Endodermal cell (in vitro differentiated cells): ENCODE results near the gene LAPTM5. TPM values are rescaled to one million over a fixed set of nuclear protein-coding genes. Genes with fewer than 3 reads are reported as not detected.

Experiments
- DNase-seq: peaks from one replicate; pipeline ENCODE4 v3.0.0-alpha.2; 2017
- H3K27ac ChIP-seq: 2 replicates; pipeline ENCODE4 v1.5.1; 2013; ENCODE audit warnings: mild to moderate bottlenecking, low read depth, low read length, moderate library complexity
- H3K27me3 ChIP-seq: 2 replicates; pipeline ENCODE4 v1.6.1; 2013; ENCODE audit warnings: mild to moderate bottlenecking, low read length, moderate library complexity; ENCODE audit not compliant: insufficient read depth, control insufficient read depth, poor library complexity, severe bottlenecking
- H3K36me3 ChIP-seq: 2 replicates; pipeline ENCODE4 v1.7.0; 2013; ENCODE audit warnings: mild to moderate bottlenecking, low read length, moderate library complexity; ENCODE audit not compliant: control insufficient read depth, insufficient read depth
- H3K4me1 ChIP-seq: one replicate; pipeline ENCODE4 v1.7.0; 2013; ENCODE audit warnings: low read length; ENCODE audit not compliant: control insufficient read depth, insufficient read depth
- H3K4me3 ChIP-seq: 2 replicates; pipeline ENCODE4 v1.5.1; 2013; ENCODE audit warnings: mild to moderate bottlenecking, low read length, moderate library complexity
- H3K9ac ChIP-seq: 2 replicates; pipeline ENCODE4 v1.6.1; 2013; ENCODE audit warnings: mild to moderate bottlenecking, low read length, moderate library complexity; ENCODE audit not compliant: poor library complexity, severe bottlenecking; ENCODE audit errors: extremely low read depth
- H3K9me3 ChIP-seq: 2 replicates; pipeline ENCODE4 v1.6.1; 2013; ENCODE audit warnings: mild to moderate bottlenecking, low read length, moderate library complexity; ENCODE audit not compliant: control insufficient read depth
- H3K27ac Mint-ChIP-seq: 2 replicates; pipeline ENCODE4 v1.8.0; 2020; ENCODE audit warnings: mixed read lengths
- H3K27me3 Mint-ChIP-seq: 2 replicates; pipeline ENCODE4 v1.8.0; 2021; ENCODE audit warnings: mild to moderate bottlenecking, mixed read lengths; ENCODE audit not compliant: insufficient read depth
- H3K36me3 Mint-ChIP-seq: 2 replicates; pipeline ENCODE4 v1.8.0; 2020; ENCODE audit warnings: low read depth, mixed read lengths
- H3K4me1 Mint-ChIP-seq: 2 replicates; pipeline ENCODE4 v1.8.0; 2020; ENCODE audit warnings: mixed read lengths
- H3K4me3 Mint-ChIP-seq: 2 replicates; pipeline ENCODE4 v1.8.0; 2020; ENCODE audit warnings: mild to moderate bottlenecking, moderate library complexity, mixed read lengths
- H3K9me3 Mint-ChIP-seq: 2 replicates; pipeline ENCODE4 v1.8.0; 2020; ENCODE audit warnings: mild to moderate bottlenecking, mixed read lengths
- CTCF ChIP-seq: fragments of 200-600 bp; sonication (generic); conservative IDR thresholded peaks from 2 replicates; pipeline ENCODE4 v1.5.0; 2021; ENCODE audit warnings: antibody characterized with exemption, mild to moderate bottlenecking
- WGBS, 2 experiments: methylation state at CpG; one replicate each; pipeline versions ENCODE4 v1.1.5 to v1.1.7; 2013; ENCODE audit warnings: missing lambda C conversion rate in 2 of 2, mixed read lengths in 1 of 2; ENCODE audit not compliant: insufficient coverage in 1 of 2, insufficient read length in 1 of 2; 5-methylcytosine and 5-hydroxymethylcytosine counted together
- microRNA-seq: library from miRNA; unstranded; fragments of <30 nt; microRNA quantifications from one replicate; pipeline ENCODE4 v1.2.0, GENCODE V29; 2020; ENCODE audit warnings: borderline microRNAs expressed
- total RNA-seq, 2 donors: library from RNA; stranded (reverse); fragmentation: NEBNext Ultra II Directional in 1 of 2; extraction: Animal tissue kit (Norgen Biotek cat#: 25700) in 1 of 2; gene quantifications; 2 replicates in 1 of 2; 3 replicates in 1 of 2; pipeline ENCODE4 v1.2.1, GENCODE V29; 2021

The LAPTM5 gene
- total RNA-seq, 2 donors from 2014 or later = not detected

GRCh38 chr1:30684881-30685795 is 72.4 kb downstream of the LAPTM5 start:
- WGBS, 2 experiments = 9 to 12% methylated on average over 11 to 56 of the region's 56 CpGs
- Histone ChIP-seq H3K9me3 (peaks cover 11% of the 10 kb centered on the region), H3K27ac (no peak overlapping the region), H3K27me3 (peaks cover 13% of the 10 kb centered on the region), H3K4me3 (peak overlapping the region; percentile 58), H3K4me1 (peaks cover 20% of the 10 kb centered on the region), H3K9ac (no peak overlapping the region), H3K36me3 (no peaks in the 10 kb centered on the region)
- H3K36me3 Mint-ChIP-seq = no peaks in the 10 kb centered on the region
- H3K27me3 Mint-ChIP-seq = peaks cover 21% of the 10 kb centered on the region
- peak overlapping the region; percentile 48 for H3K27ac Mint-ChIP-seq
- H3K9me3 Mint-ChIP-seq = peaks cover 4% of the 10 kb centered on the region
- peaks cover 26% of the 10 kb centered on the region for H3K4me1 Mint-ChIP-seq
- DNase-seq = peak; percentile 100
- TF ChIP-seq CTCF = peak; percentile 76
- H3K4me3 Mint-ChIP-seq = peak overlapping the region; percentile 39

- Mint-ChIP-seq H3K4me1 (peaks cover 17% of the 10 kb centered on the region), H3K36me3 (no peaks in the 10 kb centered on the region), H3K4me3 (no peak overlapping the region), H3K27me3 (peaks cover 21% of the 10 kb centered on the region), H3K27ac (no peak overlapping the region), H3K9me3 (peaks cover 8% of the 10 kb centered on the region)
- no peak for TF ChIP-seq CTCF
- Histone ChIP-seq H3K36me3 (no peaks in the 10 kb centered on the region), H3K9me3 (peaks cover 20% of the 10 kb centered on the region), H3K4me3 (no peak overlapping the region), H3K27ac (no peak overlapping the region), H3K27me3 (peaks cover 13% of the 10 kb centered on the region), H3K9ac (no peak overlapping the region), H3K4me1 (peaks cover 16% of the 10 kb centered on the region)
- whole genome bisulfite sequencing, 2 experiments = 89 to 100% methylated on average over 2 to 4 of the region's 4 CpGs
- no peak for DNase-seq
These were observed 73.3 kb downstream of the LAPTM5 start for GRCh38 chr1:30684259-30684658.

GRCh38 chr1:30683699-30684098 is 73.9 kb downstream of the LAPTM5 start:
- peaks cover 11% of the 10 kb centered on the region for H3K4me1 Mint-ChIP-seq
- peaks cover 21% of the 10 kb centered on the region for H3K27me3 Mint-ChIP-seq
- peaks cover 13% of the 10 kb centered on the region for H3K27me3 ChIP-seq
- H3K9me3 Mint-ChIP-seq = peaks cover 11% of the 10 kb centered on the region
- no peak overlapping the region for H3K9ac ChIP-seq
- DNase-seq = peak; percentile 36
- no peak overlapping the region for H3K27ac Mint-ChIP-seq
- H3K36me3 Mint-ChIP-seq = no peaks in the 10 kb centered on the region
- WGBS, 2 experiments = 90 to 95% methylated on average over 3 to 5 of the region's 5 CpGs
- H3K4me3 Mint-ChIP-seq = no peak overlapping the region
- TF ChIP-seq CTCF = no peak
- H3K9me3 ChIP-seq = peaks cover 21% of the 10 kb centered on the region
- no peak overlapping the region for H3K27ac ChIP-seq
- no peaks in the 10 kb centered on the region for H3K36me3 ChIP-seq
- peaks cover 10% of the 10 kb centered on the region for H3K4me1 ChIP-seq
- H3K4me3 ChIP-seq = no peak overlapping the region

Small RNAs within 50 kb of the gene (microRNA-seq; reads per million reads assigned to microRNA genes)
- gene MIR4420 = not detected

Other genes with a start within 250 kb of the LAPTM5 start
- gene MATN1, start 34.2 kb downstream of the LAPTM5 start, total RNA-seq = not detected
- gene SDC3, start 151.0 kb upstream of the LAPTM5 start, total RNA-seq = 100 to 1,000 TPM in 1 of 2 donors, 10 to 100 TPM in 1; 94.1 to 143 TPM